ENCODE results near the gene ATXN7. TPM values are rescaled to one million over a fixed set of nuclear protein-coding genes. Genes with fewer than 3 reads are reported as not detected.
A peak's percentile ranks its signal among the peaks of the same experiment; 100 is the strongest.

ATXN7 gene
- total RNA-seq, 1 donor from 2014 or later = 6.9 TPM

DNA sequence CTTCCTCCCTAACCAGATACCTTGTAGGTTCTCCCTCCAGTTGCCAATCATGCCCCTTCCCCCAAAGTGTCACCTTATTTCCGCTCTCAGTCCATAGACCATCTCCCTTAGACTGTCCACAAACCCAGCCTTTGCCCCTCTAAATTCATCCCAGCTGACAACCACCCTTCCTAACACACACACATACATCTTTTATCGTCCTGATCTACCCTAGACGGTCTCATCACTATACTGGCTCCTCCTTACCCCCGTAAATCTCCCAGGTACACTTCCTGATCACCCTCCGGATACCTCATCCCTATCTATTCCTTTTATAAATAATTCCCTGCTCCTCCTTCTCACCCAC is 890 bp upstream of the ATXN7 start:
- DNase-seq (ENCODE audit: low spot score in 2 of 2) = no peak
- FAIRE-seq = no peak

- peak; percentile 18 to 72 for DNase-seq (ENCODE audit: low spot score in 2 of 2)
- no peak for FAIRE-seq
These were observed 619 bp downstream of the ATXN7 start for GRCh38 chr3:63864008-63864964.

DNA sequence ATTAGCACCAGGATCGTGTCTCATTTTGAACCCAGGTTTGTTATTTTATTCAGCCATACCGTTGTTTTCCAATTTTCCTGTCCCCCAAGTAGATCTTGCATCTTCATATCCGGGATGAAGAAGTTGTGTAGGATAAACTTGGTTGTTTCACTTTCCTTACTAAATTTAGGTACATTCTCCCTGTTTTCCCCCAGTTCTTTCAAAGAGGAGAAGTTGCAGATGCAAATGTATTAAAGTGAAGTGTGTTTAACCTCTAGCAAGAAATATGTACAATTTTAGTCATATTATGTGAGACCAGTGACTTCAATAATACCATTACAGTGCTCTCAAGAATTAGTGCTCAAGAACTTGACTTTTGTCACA is 1.3 kb downstream of the ATXN7 start:
- FAIRE-seq (no peak), DNase-seq (ENCODE audit: low spot score in 2 of 2) (no peak)

DNA sequence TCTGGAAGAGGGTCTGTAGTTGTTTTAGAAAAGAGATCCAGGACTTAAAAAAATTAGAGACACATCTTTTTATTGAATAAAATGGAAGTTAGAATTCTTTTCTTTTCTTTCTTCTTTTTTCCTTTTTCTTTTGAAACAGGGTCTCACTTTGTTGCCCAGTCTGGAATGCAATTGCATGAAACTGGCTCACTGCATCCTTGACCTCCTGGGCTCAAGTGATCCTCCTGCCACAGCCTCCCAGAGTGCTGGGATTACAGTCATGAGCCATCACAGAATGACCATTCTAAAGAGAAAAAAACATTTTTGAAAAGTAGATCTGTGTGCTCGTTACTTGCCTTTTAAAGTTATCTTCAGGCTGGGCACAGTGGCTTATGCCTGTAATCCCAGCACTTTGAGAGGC is 3.6 kb downstream of the ATXN7 start:
- no peak for DNase-seq (ENCODE audit: low spot score in 2 of 2)
- FAIRE-seq = no peak

- FAIRE-seq = no peak
- DNase-seq (ENCODE audit: low spot score in 2 of 2) = no peak
These were observed 6.4 kb downstream of the ATXN7 start for GRCh38 chr3:63869940-63870614.

DNA sequence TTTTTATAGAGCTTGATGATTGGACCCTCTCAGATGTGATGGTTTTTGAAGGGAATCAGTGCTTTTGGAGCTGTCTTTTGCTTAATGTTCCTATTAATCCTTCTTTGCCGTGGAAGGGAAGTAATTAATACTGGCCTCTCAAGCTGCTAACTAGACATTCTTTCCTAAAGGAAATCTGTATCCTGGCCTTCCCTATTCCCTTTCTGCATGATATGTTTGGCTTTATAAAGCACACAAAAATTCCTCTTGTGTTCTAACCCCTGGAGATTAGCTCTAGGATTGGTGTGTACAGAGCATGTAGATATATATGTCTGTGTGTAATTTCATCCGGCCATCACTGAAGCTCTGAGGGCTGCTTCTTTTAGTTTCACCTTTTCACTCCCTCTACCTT is 6.9 kb downstream of the ATXN7 start:
- no peak for FAIRE-seq
- no peak for DNase-seq (ENCODE audit: low spot score in 2 of 2)

GRCh38 chr3:63872135-63872924 is 8.7 kb downstream of the ATXN7 start:
- FAIRE-seq = no peak
- no peak for DNase-seq (ENCODE audit: low spot score in 2 of 2)

DNA sequence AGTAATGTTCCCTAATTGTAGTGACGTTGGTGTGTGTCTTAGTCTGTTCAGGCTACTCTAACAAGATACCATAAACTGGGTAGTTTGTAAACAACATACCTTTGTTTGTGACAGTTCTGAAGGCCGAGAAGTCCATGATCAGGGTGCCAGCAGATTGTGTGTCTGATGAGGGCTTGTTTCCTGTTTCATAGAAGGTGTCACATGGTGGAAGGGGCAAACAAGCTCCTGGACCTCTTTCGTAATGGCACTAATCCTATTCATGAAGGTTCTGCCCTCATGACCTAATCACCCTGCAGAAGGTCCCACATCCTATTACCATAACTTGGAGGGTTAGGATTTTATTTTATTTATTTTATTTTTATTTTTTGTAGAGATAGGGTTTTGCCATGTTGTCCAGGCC is 11.1 kb downstream of the ATXN7 start:
- FAIRE-seq = no peak
- no peak for DNase-seq (ENCODE audit: low spot score in 2 of 2)

GRCh38 chr3:63875510-63875909 is 11.8 kb downstream of the ATXN7 start:
- no peak for FAIRE-seq
- no peak for DNase-seq (ENCODE audit: low spot score in 2 of 2)

GRCh38 chr3:63876260-63876659 is 12.6 kb downstream of the ATXN7 start:
- DNase-seq (ENCODE audit: low spot score in 2 of 2) (no peak), FAIRE-seq (no peak)

DNA sequence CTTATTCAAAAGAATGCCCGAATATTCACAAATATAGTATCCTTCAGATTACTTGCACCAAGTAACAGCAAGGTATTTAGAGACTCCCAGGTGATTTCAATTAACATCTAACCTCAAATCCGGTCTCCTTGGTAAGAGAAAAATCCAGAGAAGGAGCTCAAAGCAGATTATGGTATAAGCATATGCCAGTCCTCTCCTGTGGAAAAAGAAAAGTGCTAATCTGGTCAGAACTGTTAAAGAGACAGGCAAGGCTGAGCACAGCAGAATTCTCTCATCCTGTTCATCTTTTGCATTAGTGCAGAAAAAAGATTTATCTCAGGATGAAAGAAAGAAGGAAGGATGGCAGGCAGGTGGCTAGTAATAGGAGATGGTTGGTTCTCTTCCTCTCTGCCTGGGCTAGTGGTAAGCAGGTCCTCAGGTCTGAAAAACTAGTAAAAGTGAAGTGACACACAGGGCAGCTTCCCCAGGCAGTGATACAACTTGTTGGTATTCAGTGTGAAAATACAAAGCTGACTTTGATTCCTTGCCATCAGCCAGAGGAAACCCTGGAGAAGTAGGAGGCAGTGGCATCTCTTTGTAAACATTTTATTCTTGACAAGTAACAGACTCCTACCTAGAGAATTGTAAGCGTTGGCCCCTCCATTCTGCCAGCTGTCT is 14.2 kb downstream of the ATXN7 start:
- FAIRE-seq (no peak), DNase-seq (ENCODE audit: low spot score in 2 of 2) (no peak)

DNA sequence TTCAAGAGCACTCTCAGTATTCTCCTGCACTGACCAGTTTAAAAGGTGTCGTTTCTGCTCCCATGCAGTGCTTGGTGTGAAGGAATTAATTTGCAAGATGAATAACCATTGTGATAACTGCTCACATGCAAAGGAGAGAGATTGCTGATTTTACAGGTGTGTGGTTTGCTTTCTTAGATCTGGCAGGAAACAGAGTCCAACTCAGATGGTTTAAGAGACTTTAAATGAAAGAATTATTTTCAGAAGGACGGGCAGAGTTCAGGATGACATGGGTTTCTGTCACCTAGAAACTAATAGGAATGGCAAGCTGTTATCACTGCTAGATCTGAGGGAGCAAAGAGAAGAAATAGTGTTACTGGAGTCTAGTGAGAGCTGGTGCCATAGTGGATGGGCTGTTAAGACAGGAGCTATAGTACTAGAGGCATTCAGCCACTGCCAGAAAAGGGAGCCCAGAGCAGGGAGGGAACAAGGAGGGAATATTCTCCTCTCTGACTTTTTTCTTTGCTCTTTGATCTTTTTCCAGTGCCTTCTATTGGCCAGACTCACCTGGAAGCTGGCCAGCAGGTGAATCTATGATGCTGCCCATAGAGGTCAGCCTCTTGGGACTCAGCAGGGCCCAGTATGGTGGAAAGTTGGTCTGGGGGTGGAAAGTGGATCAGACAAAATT is 14.9 kb downstream of the ATXN7 start:
- no peak for DNase-seq (ENCODE audit: low spot score in 2 of 2)

GRCh38 chr3:63880653-63881052 is 17.0 kb downstream of the ATXN7 start:
- no peak for FAIRE-seq
- DNase-seq (ENCODE audit: low spot score in 2 of 2) = no peak

More for the DNA sequence above, 14.9 kb downstream of the ATXN7 start:
- no peak for FAIRE-seq

- no peak for FAIRE-seq
- no peak for DNase-seq (ENCODE audit: low spot score in 2 of 2)
These were observed 23.2 kb downstream of the ATXN7 start for GRCh38 chr3:63886858-63887257.

DNA sequence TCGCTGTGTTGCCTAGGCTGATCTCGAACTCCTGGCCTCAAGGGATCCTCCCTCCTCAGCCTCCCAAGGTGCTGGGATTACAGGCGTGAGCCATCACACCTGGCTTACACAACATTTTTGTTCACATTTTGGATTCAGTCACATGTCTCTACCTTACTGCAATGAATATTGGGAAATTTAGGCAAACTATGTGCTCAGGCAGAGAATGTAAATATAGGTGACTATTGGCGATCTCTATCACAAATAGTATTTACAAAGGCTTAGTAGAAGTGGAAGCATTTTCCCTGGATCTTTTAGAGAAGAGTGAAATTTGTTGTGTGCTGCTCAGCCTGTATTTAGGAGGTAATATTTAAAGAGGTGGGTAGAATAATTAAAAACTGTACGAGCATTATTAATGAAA is 27.9 kb downstream of the ATXN7 start:
- FAIRE-seq (no peak), DNase-seq (ENCODE audit: low spot score in 2 of 2) (no peak)

- DNase-seq (ENCODE audit: low spot score in 2 of 2) (no peak), FAIRE-seq (no peak)
These were observed 29.2 kb downstream of the ATXN7 start for GRCh38 chr3:63892773-63893352.

GRCh38 chr3:63895422-63896189 is 31.9 kb downstream of the ATXN7 start:
- FAIRE-seq = no peak

DNA sequence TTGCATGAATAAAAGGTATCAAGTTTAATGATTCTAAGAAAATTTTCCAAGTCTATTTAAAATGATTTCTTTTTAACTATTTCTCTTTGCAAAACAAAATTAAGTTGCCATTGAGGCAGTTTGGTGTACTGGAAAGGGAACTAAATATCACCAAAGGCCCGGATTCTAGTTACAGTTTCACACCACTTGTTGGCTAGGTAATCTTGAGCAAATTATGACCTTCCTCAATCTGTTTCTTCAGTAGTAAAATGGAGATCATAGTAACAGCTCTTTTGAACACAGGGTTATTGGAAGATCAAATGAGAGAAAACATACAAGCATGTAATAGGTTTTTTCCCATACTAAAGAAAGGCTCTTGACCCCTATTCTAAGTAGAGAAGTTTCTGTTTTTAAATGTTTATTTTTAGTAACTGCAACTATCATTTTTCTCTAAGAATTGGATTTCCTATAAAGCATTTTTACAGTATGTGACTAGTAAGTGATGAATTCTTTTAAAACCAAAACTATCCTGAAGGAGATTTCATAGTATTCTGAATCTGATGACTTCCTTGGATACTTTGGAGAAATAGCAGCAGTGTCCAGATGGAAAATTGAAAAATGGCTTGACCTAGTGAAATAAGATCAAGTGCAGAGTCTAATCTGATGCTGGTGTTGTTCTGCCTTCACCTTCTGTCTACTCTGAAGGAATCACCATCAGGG is 32.8 kb downstream of the ATXN7 start:
- DNase-seq (ENCODE audit: low spot score in 2 of 2) (no peak), FAIRE-seq (no peak)

More at GRCh38 chr3:63895422-63896189, 31.9 kb downstream of the ATXN7 start:
- DNase-seq (ENCODE audit: low spot score in 2 of 2) = no peak
